Large intestine (tissue), 3 donors: Measurements from ENCODE around the gene FAM193B. TPM values are rescaled to one million over a fixed set of nuclear protein-coding genes. Genes with fewer than 3 reads are reported as not detected.
A peak's percentile ranks its signal among the peaks of the same experiment; 100 is the strongest.

Experiments
- DNase-seq, 2 donors: peaks; one replicate each; pipeline versions ENCODE4 v3.0.0 to v3.0.0-alpha.2; 2013
- H3K27ac ChIP-seq: one replicate; pipeline ENCODE4 v1.5.1; 2013; ENCODE audit warnings: low read length
- H3K27me3 ChIP-seq: 2 replicates; pipeline ENCODE4 v1.6.1; 2013; ENCODE audit warnings: low read length; ENCODE audit not compliant: control insufficient read depth, insufficient read depth
- H3K36me3 ChIP-seq: 2 replicates; pipeline ENCODE4 v1.6.1; 2013; ENCODE audit warnings: low read length; ENCODE audit not compliant: control insufficient read depth, insufficient read depth
- H3K4me1 ChIP-seq: one replicate; pipeline ENCODE4 v1.6.1; 2013; ENCODE audit warnings: low read length; ENCODE audit not compliant: control insufficient read depth, insufficient read depth
- H3K4me3 ChIP-seq: one replicate; pipeline ENCODE4 v1.5.1; 2013; ENCODE audit warnings: low read length
- H3K9me3 ChIP-seq: one replicate; pipeline ENCODE4 v1.6.1; 2013; ENCODE audit warnings: mild to moderate bottlenecking, low read depth, low read length, moderate library complexity; ENCODE audit not compliant: control insufficient read depth
- WGBS: methylation state at CpG from one replicate; pipeline ENCODE4 v1.1.5; 2013; ENCODE audit warnings: low lambda C conversion rate; ENCODE audit not compliant: insufficient coverage; 5-methylcytosine and 5-hydroxymethylcytosine counted together
- polyA plus RNA-seq: library from polyadenylated mRNA; unstranded; fragments of 120-200 nt; gene quantifications from one replicate; pipeline ENCODE4 v1.2.1, GENCODE V29; 2013

FAM193B gene
- polyA plus RNA-seq, 1 donor: 76.8 TPM

GRCh38 chr5:177494346-177495195 is 59.8 kb downstream of the FAM193B start:
- peak; percentile 62 to 71 for DNase-seq
- Histone ChIP-seq H3K4me1 (peaks cover 22% of the 10 kb centered on the region), H3K27me3 (peaks cover 17% of the 10 kb centered on the region), H3K36me3 (peaks cover 25% of the 10 kb centered on the region), H3K9me3 (peaks cover 2% of the 10 kb centered on the region), H3K27ac (peak overlapping the region; percentile 87), H3K4me3 (no peak overlapping the region)
- no CpG with 5 or more reads among the region's 11 CpGs for WGBS

DNA sequence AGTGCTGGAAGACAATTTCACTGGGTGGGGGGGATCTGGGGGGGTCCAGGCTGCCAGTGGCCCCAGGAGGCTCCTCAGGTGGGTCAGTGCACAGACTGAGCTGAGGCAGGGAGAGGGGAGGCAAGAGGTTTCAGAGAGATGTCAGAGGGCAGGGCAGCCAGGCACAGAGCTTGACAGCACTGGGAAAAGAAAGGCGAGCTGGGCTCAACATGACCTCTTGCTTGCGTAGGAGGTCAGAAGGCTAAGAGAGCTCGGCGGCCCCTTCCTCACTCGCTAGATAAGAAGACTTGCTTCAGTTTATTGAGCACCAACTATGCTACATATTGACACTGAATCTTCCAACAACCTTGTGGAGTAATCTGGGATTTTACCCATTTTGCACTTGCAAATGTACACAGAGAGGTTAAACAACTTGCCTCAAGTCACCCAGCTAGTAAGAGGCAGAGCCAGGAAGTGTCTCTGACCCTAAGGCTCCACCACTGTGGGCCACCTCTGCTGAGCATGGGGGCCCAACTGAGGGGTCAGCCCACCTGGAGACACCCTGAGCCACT is 60.5 kb downstream of the FAM193B start:
- H3K27ac ChIP-seq: peak overlapping the region; percentile 87
- peaks cover 2% of the 10 kb centered on the region for H3K9me3 ChIP-seq
- H3K36me3 ChIP-seq: peaks cover 30% of the 10 kb centered on the region
- no peak for DNase-seq
- no CpG with 5 or more reads among the region's 5 CpGs for WGBS
- no peak overlapping the region for H3K4me3 ChIP-seq
- H3K27me3 ChIP-seq: peaks cover 13% of the 10 kb centered on the region
- peaks cover 26% of the 10 kb centered on the region for H3K4me1 ChIP-seq

- Histone ChIP-seq H3K36me3 (peaks cover 36% of the 10 kb centered on the region), H3K9me3 (no peaks in the 10 kb centered on the region)
These were observed 61.5 kb downstream of the FAM193B start for GRCh38 chr5:177492841-177493240.

DNA sequence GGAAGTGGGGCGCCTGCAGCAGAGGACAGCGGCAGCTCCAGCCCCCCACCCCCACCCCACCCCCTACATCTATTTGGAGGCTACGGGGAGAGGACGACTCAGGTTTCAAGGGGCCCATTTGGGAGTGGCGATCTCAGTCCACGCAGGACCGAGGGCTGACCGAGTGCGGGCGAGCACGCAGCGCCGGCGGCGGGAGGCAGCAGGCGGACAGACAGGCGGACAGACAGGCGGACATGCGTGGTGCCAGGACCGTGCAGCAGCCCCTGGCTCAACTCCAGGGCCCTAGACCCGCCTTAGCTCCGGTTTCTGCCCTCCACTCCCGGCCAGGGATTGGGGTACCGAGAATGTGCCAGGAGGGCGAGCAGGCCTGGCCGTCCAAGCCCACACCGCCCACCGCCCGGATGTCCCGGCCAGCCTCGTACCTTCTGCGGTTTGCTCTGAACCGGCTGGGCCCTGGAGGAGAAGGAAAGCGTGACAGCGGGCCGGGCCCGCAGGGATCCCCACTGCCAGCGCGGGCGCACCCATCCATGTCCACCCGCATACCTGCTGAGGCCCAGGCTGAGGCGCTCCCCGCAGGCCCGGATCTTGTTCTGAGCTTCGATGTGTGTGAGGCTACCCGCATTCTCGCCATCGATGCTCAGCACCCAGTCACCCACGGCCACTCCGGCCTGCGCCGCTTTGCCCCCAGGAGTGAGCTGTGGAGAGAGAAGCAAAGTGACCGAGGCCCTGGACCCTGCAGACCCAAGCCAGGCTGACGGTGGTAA is 62.2 kb downstream of the FAM193B start:
- whole genome bisulfite sequencing: 100% methylated on average over 4 of the region's 54 CpGs
- peaks cover 22% of the 10 kb centered on the region for H3K4me1 ChIP-seq
- no peak overlapping the region for H3K27ac ChIP-seq
- DNase-seq: no peak
- H3K27me3 ChIP-seq: no peaks in the 10 kb centered on the region
- H3K9me3 ChIP-seq: no peaks in the 10 kb centered on the region
- peaks cover 40% of the 10 kb centered on the region for H3K36me3 ChIP-seq
- no peak overlapping the region for H3K4me3 ChIP-seq

More at GRCh38 chr5:177492841-177493240, 61.5 kb downstream of the FAM193B start:
- Histone ChIP-seq H3K4me3 (no peak overlapping the region), H3K27me3 (peaks cover 2% of the 10 kb centered on the region), H3K4me1 (peaks cover 22% of the 10 kb centered on the region), H3K27ac (no peak overlapping the region)
- no peak for DNase-seq
- no CpG with 5 or more reads among the region's 7 CpGs for WGBS

DNA sequence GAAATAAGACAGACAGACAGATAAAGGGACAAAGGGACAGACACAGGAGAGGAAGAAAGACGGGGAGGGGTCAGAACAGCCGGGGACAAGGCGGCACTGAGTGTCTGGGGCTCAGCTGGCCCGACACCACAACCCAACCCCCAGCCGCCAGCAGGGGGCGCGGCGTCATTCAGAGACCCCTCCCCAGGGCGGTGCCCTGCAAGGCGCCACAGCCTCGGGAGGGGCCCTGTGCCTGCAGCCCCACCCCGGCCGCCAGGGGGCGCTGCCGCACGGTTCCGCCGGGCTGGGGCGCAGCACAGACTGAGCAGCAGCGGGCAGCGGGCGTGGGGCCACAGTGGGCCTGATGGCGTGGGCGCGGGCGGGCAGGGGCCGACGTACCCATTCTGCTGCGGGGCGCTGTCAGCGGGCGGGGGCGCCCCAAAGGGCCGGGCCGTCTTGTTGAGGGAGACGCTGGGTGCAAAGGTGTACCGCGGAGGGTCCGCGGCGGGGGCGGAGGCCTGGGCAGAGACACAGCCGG is 62.9 kb downstream of the FAM193B start:
- H3K36me3 ChIP-seq: peaks cover 40% of the 10 kb centered on the region
- no peak overlapping the region for H3K4me3 ChIP-seq
- H3K27ac ChIP-seq: no peak overlapping the region
- 80% methylated on average over 1 of the region's 43 CpGs for WGBS
- no peaks in the 10 kb centered on the region for H3K27me3 ChIP-seq
- DNase-seq: no peak
- H3K9me3 ChIP-seq: no peaks in the 10 kb centered on the region
- H3K4me1 ChIP-seq: peaks cover 20% of the 10 kb centered on the region

DNA sequence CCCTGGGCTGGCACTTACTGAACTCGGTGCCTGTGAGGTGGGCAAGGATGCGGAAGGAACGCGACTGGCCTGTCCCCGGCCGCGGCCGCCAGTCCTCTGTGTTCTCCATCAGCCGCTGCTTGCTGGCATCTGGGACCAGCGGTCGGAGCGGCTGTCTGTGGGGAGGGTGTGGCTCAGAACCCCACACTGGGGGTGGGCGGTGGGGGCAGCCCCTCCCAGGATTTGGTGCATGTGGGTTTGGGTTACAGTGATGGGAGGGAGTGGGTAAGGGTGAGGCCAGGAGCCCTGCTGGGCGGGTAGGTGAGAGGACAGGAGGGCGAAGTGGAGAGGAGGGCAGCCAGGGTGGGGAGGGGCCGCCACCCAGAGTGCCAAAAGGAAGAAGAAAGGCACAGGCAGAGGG is 63.4 kb downstream of the FAM193B start:
- DNase-seq: no peak
- no peak overlapping the region for H3K4me3 ChIP-seq
- H3K9me3 ChIP-seq: no peaks in the 10 kb centered on the region
- WGBS: 82% methylated on average over 2 of the region's 16 CpGs
- peaks cover 42% of the 10 kb centered on the region for H3K36me3 ChIP-seq
- peaks cover 20% of the 10 kb centered on the region for H3K4me1 ChIP-seq
- H3K27ac ChIP-seq: no peak overlapping the region
- no peaks in the 10 kb centered on the region for H3K27me3 ChIP-seq

GRCh38 chr5:177490311-177490991 is 63.9 kb downstream of the FAM193B start:
- no peak overlapping the region for H3K4me3 ChIP-seq
- peaks cover 20% of the 10 kb centered on the region for H3K4me1 ChIP-seq
- 100% methylated on average over 1 of the region's 15 CpGs for WGBS
- DNase-seq: no peak
- no peak overlapping the region for H3K27ac ChIP-seq
- H3K9me3 ChIP-seq: no peaks in the 10 kb centered on the region
- H3K27me3 ChIP-seq: no peaks in the 10 kb centered on the region
- H3K36me3 ChIP-seq: peaks cover 42% of the 10 kb centered on the region

GRCh38 chr5:177489119-177489716 is 65.1 kb downstream of the FAM193B start:
- Histone ChIP-seq H3K4me1 (peaks cover 14% of the 10 kb centered on the region), H3K36me3 (peaks cover 45% of the 10 kb centered on the region), H3K9me3 (no peaks in the 10 kb centered on the region), H3K27ac (no peak overlapping the region), H3K4me3 (no peak overlapping the region), H3K27me3 (no peaks in the 10 kb centered on the region)
- DNase-seq: peak; percentile 51 to 54
- WGBS: no CpG with 5 or more reads among the region's 26 CpGs

- no CpG with 5 or more reads among the region's 15 CpGs for WGBS
- Histone ChIP-seq H3K36me3 (peaks cover 46% of the 10 kb centered on the region), H3K9me3 (no peaks in the 10 kb centered on the region), H3K27ac (no peak overlapping the region), H3K27me3 (no peaks in the 10 kb centered on the region), H3K4me1 (peaks cover 6% of the 10 kb centered on the region), H3K4me3 (no peak overlapping the region)
- no peak for DNase-seq
These were observed 66.4 kb downstream of the FAM193B start for GRCh38 chr5:177487975-177488374.
